Fibroblast of the aortic adventitia (primary cell): Measurements from ENCODE around the gene PNPO. TPM values are rescaled to one million over a fixed set of nuclear protein-coding genes. Genes with fewer than 3 reads are reported as not detected.

Experiments used
- DNase-seq: peaks from one replicate; pipeline ENCODE4 v3.0.0-alpha.2; 2010; ENCODE audit warnings: low read depth
- H3K4me3 ChIP-seq: 2 replicates; pipeline ENCODE4 v1.5.1; 2011; ENCODE audit warnings: low read depth, mild to moderate bottlenecking, control low read depth, low read length, moderate library complexity
- total RNA-seq: library from RNA; depleted of rRNA; stranded (reverse); fragments of >200 nt; gene quantifications from 2 replicates; pipeline ENCODE4 v1.2.3, GENCODE V29; 2012; ENCODE audit warnings: low replicate concordance
- TF ChIP-seq, protein P1 (sequence below): IDR thresholded peaks from 2 replicates; pipeline ENCODE4 v1.5.1; 2011; ENCODE audit warnings: mild to moderate bottlenecking, low read length, control low read depth, inconsistent platforms; ENCODE audit not compliant: insufficient read depth

The PNPO gene
- total RNA-seq, 1 donor = 44.9 TPM

DNA sequence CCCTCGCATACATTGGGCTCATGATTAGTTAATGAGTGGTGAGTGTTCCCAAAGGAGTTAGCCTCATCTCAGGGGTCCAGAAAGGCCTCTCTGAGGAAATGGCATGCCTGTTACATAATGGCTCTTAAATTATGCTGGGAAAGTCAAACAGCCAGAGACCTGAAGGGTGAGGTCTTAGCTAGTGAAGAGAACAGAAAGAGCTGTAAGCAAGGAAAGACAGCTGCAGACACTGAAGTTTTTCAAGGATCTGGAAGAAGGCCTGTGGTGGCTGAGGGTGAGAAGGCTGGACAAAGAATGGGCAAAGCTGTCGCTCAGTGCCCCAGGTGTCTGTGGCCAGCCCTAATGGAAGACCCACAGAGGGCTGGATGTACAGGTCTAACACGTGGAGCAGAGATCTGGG, 34.9 kb upstream of the PNPO start:
- TF ChIP-seq, protein P1, sequence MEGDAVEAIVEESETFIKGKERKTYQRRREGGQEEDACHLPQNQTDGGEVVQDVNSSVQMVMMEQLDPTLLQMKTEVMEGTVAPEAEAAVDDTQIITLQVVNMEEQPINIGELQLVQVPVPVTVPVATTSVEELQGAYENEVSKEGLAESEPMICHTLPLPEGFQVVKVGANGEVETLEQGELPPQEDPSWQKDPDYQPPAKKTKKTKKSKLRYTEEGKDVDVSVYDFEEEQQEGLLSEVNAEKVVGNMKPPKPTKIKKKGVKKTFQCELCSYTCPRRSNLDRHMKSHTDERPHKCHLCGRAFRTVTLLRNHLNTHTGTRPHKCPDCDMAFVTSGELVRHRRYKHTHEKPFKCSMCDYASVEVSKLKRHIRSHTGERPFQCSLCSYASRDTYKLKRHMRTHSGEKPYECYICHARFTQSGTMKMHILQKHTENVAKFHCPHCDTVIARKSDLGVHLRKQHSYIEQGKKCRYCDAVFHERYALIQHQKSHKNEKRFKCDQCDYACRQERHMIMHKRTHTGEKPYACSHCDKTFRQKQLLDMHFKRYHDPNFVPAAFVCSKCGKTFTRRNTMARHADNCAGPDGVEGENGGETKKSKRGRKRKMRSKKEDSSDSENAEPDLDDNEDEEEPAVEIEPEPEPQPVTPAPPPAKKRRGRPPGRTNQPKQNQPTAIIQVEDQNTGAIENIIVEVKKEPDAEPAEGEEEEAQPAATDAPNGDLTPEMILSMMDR = no peak
- H3K4me3 ChIP-seq = no peak overlapping the region
- DNase-seq = no peak

GRCh38 chr17:47907932-47908562, 33.3 kb upstream of the PNPO start:
- peak; percentile 20 for DNase-seq
- no peak overlapping the region for H3K4me3 ChIP-seq
- TF ChIP-seq, protein P1 = no peak

DNA sequence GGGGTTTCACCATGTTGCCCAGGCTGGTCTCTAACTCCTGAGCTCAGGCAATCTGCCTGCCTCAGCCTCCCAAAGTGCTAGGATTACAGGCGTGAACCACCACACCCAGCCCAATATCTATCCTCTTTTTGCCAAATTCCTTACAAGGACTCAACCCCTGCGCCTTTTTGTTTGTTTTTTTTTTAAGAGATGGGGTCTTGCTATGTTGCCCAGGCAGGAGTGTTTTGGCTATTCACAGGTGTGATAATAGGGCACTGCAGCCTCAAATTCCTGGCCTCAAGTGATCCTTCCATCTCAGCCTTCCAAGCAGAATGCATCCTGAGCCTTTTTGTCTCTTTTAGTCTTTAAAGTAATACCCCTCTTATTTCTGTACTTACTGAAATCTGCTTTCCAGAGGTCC, 28.3 kb upstream of the PNPO start:
- no peak for DNase-seq
- TF ChIP-seq, protein P1 = no peak
- H3K4me3 ChIP-seq = no peak overlapping the region

DNA sequence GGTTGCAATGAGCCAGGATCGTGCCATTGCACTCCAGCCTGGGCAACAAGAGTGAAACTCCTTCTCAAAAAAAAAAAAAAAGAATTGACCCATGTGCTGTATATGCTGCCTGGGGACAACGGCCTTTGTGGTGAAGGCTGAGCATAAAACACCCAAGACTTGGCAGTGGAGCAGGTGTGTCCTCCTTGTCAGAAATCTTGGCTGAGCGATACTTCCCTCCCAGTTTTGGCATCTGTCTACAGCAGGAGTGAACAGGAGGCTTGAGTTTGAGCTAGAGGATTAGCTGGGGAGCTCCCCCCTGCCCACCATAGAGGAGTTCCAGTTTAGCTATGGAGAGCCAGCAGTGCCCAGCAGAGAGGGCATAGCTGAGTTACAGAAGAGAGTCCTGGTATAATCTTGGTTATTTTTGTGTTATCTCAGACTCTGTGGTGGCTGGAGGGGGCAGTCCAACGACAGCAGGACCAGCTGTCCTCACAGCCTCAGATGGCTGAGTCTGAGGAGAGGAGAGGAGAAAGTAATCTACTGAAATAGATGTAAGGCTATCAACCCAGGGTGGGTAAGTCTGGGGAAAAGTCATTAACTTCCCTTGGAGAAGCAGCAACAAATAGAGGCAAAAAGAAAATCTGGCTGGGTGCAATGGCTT, 26.9 kb upstream of the PNPO start:
- no peak overlapping the region for H3K4me3 ChIP-seq
- TF ChIP-seq, protein P1 = no peak
- no peak for DNase-seq

- no peak for DNase-seq
- no peak overlapping the region for H3K4me3 ChIP-seq
- TF ChIP-seq, protein P1 = no peak
These were observed 25.5 kb upstream of the PNPO start for GRCh38 chr17:47915776-47916398.

- DNase-seq = no peak
- TF ChIP-seq, protein P1 = no peak
- H3K4me3 ChIP-seq = no peak overlapping the region
These were observed 24.7 kb upstream of the PNPO start for GRCh38 chr17:47916489-47917208.
